Fibroblast of pulmonary artery (primary cell): ENCODE data around the gene AREL1.

Experiments used
- DNase-seq: peaks from one replicate; pipeline ENCODE4 v3.0.0-alpha.2; 2010; ENCODE audit warnings: low read depth
- H3K4me3 ChIP-seq: replicated peaks from 2 replicates; pipeline ENCODE4 v1.5.1; 2011; ENCODE audit warnings: low read depth, mild to moderate bottlenecking, control low read depth, low read length, moderate library complexity
- TF ChIP-seq, protein P1 (sequence below): IDR thresholded peaks from 2 replicates; pipeline ENCODE4 v1.5.1; 2011; ENCODE audit warnings: mild to moderate bottlenecking, control low read depth, low read length, inconsistent platforms; ENCODE audit errors: missing control alignments

The AREL1 gene

DNA sequence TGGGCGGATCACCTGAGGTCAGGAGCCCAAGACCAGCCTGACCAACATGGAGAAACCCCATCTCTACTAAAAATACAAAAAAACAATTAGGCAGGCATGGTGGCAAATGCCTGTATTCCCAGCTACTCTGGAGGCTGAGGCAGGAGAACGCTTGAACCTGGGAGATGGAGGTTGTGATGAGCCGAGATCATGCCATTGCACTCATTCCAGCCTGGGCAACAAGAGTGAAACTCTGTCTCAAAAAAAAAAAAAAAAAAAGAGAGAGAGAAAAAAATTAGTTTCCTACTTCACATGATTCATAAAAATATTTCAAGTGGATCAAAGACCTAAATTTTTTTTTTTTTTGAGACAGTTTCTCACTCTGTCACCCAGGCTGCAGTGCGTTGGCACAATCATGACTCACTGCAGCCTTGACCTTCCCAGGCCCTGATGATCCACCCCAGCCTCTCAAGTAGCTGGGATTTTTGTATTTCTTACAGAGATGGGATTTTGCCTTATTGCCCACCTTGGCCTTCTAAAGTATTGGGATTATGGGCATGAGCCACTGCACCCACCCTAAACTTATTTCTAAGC, 25.0 kb upstream of the AREL1 start:
- TF ChIP-seq, protein P1, sequence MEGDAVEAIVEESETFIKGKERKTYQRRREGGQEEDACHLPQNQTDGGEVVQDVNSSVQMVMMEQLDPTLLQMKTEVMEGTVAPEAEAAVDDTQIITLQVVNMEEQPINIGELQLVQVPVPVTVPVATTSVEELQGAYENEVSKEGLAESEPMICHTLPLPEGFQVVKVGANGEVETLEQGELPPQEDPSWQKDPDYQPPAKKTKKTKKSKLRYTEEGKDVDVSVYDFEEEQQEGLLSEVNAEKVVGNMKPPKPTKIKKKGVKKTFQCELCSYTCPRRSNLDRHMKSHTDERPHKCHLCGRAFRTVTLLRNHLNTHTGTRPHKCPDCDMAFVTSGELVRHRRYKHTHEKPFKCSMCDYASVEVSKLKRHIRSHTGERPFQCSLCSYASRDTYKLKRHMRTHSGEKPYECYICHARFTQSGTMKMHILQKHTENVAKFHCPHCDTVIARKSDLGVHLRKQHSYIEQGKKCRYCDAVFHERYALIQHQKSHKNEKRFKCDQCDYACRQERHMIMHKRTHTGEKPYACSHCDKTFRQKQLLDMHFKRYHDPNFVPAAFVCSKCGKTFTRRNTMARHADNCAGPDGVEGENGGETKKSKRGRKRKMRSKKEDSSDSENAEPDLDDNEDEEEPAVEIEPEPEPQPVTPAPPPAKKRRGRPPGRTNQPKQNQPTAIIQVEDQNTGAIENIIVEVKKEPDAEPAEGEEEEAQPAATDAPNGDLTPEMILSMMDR: no peak
- no peak overlapping the region for H3K4me3 ChIP-seq
- DNase-seq: no peak

DNA sequence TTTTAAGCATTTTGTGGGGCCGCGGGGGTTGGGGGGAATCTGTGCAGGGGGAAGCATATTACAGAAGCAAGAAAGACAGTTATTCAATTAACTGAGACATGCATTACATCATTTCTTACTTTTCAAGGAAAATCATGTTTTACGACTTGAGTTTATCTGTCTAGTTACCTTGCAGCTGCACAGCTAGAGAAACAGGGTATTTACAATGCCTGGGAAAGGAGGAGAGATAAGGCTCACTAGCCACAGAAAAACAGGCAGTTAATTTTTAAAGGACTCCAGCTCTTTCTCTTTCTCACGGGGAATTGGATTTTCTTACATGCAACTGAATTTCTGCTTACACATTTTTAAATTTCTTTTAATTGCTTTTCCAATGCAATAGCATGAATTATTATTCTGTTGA, 22.2 kb upstream of the AREL1 start:
- TF ChIP-seq, protein P1: no peak
- no peak overlapping the region for H3K4me3 ChIP-seq
- DNase-seq: no peak

DNA sequence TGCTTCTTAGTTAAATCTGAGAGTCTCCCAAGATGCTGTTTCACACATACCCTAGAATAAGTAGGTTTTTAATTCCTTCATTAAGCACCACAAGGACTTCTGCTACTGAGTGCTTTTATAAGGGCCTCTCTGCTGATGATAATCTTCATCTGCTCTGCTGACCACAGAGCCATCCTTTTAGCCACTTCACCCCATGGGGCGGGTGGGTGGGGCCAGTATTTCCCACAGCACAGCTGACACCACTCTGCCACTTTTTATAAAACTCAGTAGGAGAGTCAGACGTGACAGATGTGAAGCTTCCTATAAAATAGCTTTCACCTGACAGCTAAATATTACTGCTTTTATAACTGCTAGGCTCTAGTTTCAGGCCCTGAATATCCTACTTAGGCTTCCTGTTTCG, 20.3 kb upstream of the AREL1 start:
- no peak for DNase-seq
- TF ChIP-seq, protein P1: no peak
- H3K4me3 ChIP-seq: no peak overlapping the region

DNA sequence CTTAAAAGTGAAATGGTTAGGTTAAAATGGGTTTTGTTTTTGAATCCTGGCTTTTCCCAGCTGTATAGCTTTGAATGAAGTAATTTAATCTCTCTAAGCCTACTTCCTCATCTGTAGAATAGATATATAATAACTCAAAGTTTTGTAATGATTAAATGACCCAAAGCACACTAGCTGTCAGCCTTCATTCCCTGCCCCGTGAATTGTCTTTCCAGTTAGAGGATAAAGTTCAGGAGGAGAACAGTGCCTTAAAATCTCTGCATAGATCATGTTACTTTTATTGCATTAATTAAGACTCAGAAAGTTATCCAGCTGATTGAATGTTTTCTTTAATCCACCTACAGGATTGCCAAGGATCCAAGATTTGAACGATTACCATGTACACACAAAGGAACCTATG, 19.5 kb upstream of the AREL1 start:
- TF ChIP-seq, protein P1: no peak
- no peak overlapping the region for H3K4me3 ChIP-seq
- no peak for DNase-seq

DNA sequence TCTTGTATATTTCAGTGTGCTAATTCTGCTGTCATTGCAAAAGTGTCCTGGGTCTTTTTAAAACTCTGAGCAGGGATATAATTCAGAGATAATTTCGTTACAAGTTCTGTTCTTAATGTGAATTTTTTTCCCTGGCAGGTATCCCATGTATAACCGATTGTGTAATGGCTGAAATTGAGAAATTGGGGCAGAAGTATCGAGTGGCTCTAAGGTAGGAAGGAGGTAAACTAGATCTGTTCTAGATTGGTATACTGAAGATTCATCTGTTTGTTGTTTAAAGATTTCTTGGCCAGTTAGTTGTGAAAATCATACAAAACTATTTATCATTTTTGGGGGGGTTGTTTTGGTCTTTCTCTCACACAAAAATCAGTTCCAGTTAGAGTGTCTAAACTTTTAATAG, 10.3 kb upstream of the AREL1 start:
- TF ChIP-seq, protein P1: no peak
- DNase-seq: no peak

DNA sequence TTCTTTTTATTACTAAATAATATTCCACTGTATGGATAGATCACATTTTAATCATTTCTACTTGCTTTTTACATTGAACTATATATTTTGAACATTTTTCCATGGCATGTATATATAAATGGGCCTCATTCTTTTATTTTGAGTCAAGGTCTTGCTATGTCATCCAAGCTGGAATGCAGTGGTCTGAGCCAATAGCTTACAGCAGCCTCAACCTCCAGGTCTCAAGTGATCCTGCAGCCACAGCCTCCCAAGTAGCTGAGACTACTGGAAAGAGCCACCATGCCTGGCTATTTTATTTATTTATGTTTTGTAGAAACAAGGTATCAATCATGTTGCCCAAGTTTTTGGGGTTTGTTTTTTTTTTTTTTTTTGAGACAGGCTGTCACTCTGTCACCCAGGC, 7.6 kb upstream of the AREL1 start:
- TF ChIP-seq, protein P1: no peak
- peak; percentile 33 for DNase-seq
- no peak overlapping the region for H3K4me3 ChIP-seq

More for the DNA sequence above, 10.3 kb upstream of the AREL1 start:
- no peak overlapping the region for H3K4me3 ChIP-seq

DNA sequence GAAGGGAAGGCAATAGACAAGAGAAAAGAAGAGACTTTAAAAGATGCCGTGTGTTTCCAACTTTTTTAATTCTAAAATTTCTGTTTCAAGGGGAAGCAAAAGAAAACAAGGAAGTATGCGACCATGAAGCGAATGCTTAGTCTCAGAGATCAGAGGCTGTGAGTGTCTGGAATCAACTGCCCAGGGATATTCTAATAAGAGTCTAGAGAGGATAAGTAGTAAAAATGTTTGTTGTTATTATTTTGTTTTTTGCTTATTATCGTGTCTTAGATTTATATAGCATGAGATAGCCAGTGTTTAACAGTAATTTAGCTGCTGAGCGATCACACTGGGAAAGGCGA, 485 bp upstream of the AREL1 start:
- TF ChIP-seq, protein P1: no peak

More for the DNA sequence above, 485 bp upstream of the AREL1 start:
- H3K4me3 ChIP-seq: peak overlapping the region; percentile 74
- DNase-seq: no peak
